Esophagus squamous epithelium (tissue), 4 donors: ENCODE results near the gene PTPRD.

ENCODE experiments used
- CTCF ChIP-seq, 6 experiments: fragments of 450-650 bp in 4 of 6; fragments of 200-600 bp in 2 of 6; sonication (generic) in 2 of 6; IDR thresholded peaks; one replicate each; pipeline ENCODE4 v1.5.1; 2016 to 2019; ENCODE audit warnings: antibody characterized with exemption in 6 of 6, mild to moderate bottlenecking in 4 of 6, moderate library complexity in 4 of 6
- POLR2A ChIP-seq, 4 donors: fragments of 450-650 bp; IDR thresholded peaks; one replicate each; pipeline ENCODE4 v1.6.1; 2017; ENCODE audit warnings: antibody characterized with exemption in 4 of 4, mild to moderate bottlenecking in 4 of 4, moderate library complexity in 3 of 4

- TF ChIP-seq CTCF (IDR thresholded peaks at IDR 0.05) = no peak
- TF ChIP-seq POLR2A (IDR thresholded peaks at IDR 0.05) = no peak
These were observed 2056.9 kb downstream of the PTPRD start for GRCh38 chr9:8555762-8556500.
